Gastroesophageal sphincter (tissue), 3 donors: ENCODE measurements around the gene KMT2D.

ENCODE experiments used
- POLR2A ChIP-seq, 2 donors: fragments of 450-650 bp; IDR thresholded peaks; one replicate each; pipeline ENCODE4 v1.6.1; 2017; ENCODE audit warnings: antibody characterized with exemption in 2 of 2, mild to moderate bottlenecking in 2 of 2, moderate library complexity in 1 of 2
- POLR2AphosphoS5 ChIP-seq: sonication (generic); formaldehyde crosslinking; IDR thresholded peaks from one replicate; pipeline ENCODE4 v1.6.1; 2017; ENCODE audit warnings: antibody characterized with exemption
- TF ChIP-seq, protein P1 (sequence below), 4 experiments: fragments of 200-600 bp in 2 of 4; fragments of 450-650 bp in 2 of 4; sonication (generic) in 1 of 4; IDR thresholded peaks; one replicate each; pipeline ENCODE4 v1.5.1; 2017 to 2019; ENCODE audit warnings: antibody characterized with exemption in 4 of 4, mild to moderate bottlenecking in 2 of 4, moderate library complexity in 2 of 4

DNA sequence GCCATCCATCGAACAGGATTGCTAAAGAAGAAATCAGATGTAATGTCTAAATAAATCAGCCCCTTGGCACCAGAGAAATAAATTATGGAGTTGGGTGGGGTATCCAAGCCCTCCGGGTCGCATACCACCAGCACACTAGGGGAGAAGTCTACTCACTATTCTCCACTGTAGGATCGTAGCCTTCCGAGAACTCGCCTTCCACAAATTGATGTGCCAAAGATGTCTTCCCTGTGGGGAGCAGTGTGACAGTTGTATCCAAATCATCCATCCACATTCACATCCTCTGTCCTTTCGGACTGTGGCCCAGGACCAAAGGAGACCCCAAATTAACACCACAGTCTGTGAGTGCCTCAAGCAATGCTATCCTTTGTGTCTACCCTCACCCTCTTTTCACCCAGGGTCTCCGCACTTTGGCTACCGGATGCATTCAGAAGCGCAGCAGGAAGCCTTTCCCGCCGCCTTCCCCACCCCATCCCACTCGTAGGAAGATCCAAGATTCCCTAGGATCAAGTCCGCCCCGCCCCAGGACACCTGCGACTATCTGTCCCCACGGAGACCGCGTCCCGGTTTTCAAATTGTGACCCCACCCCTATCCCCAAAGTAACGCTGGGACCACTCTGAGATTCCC lies 8.4 kb upstream of the KMT2D start:
- TF ChIP-seq, protein P1, sequence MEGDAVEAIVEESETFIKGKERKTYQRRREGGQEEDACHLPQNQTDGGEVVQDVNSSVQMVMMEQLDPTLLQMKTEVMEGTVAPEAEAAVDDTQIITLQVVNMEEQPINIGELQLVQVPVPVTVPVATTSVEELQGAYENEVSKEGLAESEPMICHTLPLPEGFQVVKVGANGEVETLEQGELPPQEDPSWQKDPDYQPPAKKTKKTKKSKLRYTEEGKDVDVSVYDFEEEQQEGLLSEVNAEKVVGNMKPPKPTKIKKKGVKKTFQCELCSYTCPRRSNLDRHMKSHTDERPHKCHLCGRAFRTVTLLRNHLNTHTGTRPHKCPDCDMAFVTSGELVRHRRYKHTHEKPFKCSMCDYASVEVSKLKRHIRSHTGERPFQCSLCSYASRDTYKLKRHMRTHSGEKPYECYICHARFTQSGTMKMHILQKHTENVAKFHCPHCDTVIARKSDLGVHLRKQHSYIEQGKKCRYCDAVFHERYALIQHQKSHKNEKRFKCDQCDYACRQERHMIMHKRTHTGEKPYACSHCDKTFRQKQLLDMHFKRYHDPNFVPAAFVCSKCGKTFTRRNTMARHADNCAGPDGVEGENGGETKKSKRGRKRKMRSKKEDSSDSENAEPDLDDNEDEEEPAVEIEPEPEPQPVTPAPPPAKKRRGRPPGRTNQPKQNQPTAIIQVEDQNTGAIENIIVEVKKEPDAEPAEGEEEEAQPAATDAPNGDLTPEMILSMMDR (IDR thresholded peaks at IDR 0.05): no peak
- TF ChIP-seq POLR2A (IDR thresholded peaks at IDR 0.05) (no peak), POLR2AphosphoS5 (no peak)
